GM19324 (cell line): Measurements from ENCODE around the gene EPHB1.

Experiments used
- ATAC-seq: cut with Tn5 transposase; IDR thresholded peaks from one replicate; pipeline ENCODE4 v1.9.1; 2021; ENCODE audit warnings: mild to moderate bottlenecking, moderate library complexity; ENCODE audit not compliant: unreplicated experiment, low FRiP score

EPHB1 gene

GRCh38 chr3:134839990-134840389, 44.9 kb downstream of the EPHB1 start:
- peak; percentile 67 for ATAC-seq

GRCh38 chr3:134840459-134840858, 45.4 kb downstream of the EPHB1 start:
- no peak for ATAC-seq

- ATAC-seq = no peak
Observed at GRCh38 chr3:134846084-134846483, 51.0 kb downstream of the EPHB1 start.

GRCh38 chr3:134846911-134847317, 51.9 kb downstream of the EPHB1 start:
- no peak for ATAC-seq

GRCh38 chr3:134847349-134847748, 52.3 kb downstream of the EPHB1 start:
- no peak for ATAC-seq

- no peak for ATAC-seq
Observed at GRCh38 chr3:134849561-134849960, 54.5 kb downstream of the EPHB1 start.

- ATAC-seq = no peak
Observed at GRCh38 chr3:134850761-134851160, 55.7 kb downstream of the EPHB1 start.

GRCh38 chr3:134852132-134852531, 57.1 kb downstream of the EPHB1 start:
- no peak for ATAC-seq

GRCh38 chr3:134852893-134853351, 57.9 kb downstream of the EPHB1 start:
- ATAC-seq = peak; percentile 96

- ATAC-seq = no peak
Observed at GRCh38 chr3:134854254-134854653, 59.2 kb downstream of the EPHB1 start.

- no peak for ATAC-seq
Observed at GRCh38 chr3:134857356-134857755, 62.3 kb downstream of the EPHB1 start.

GRCh38 chr3:134857776-134858362, 62.8 kb downstream of the EPHB1 start:
- no peak for ATAC-seq

- ATAC-seq = no peak
Observed at GRCh38 chr3:134858441-134859035, 63.5 kb downstream of the EPHB1 start.

GRCh38 chr3:134859341-134859740, 64.3 kb downstream of the EPHB1 start:
- no peak for ATAC-seq

- no peak for ATAC-seq
Observed at GRCh38 chr3:134860141-134860540, 65.1 kb downstream of the EPHB1 start.

GRCh38 chr3:134863915-134864314, 68.9 kb downstream of the EPHB1 start:
- no peak for ATAC-seq

GRCh38 chr3:134864636-134865035, 69.6 kb downstream of the EPHB1 start:
- no peak for ATAC-seq

- ATAC-seq = no peak
Observed at GRCh38 chr3:134867277-134867676, 72.2 kb downstream of the EPHB1 start.

GRCh38 chr3:134869153-134869726, 74.2 kb downstream of the EPHB1 start:
- no peak for ATAC-seq

- no peak for ATAC-seq
Observed at GRCh38 chr3:134871818-134872217, 76.8 kb downstream of the EPHB1 start.

- no peak for ATAC-seq
Observed at GRCh38 chr3:134872440-134873388, 77.7 kb downstream of the EPHB1 start.
